Measurements from ENCODE around the gene PTPN12.
A peak's percentile ranks its signal among the peaks of the same experiment; 100 is the strongest.
"Not testable (repeated sequence)": the region's sequence is repeated elsewhere in the genome, so short reads cannot be mapped to it uniquely, and the experiment has no call there.

PTPN12 gene

DNA sequence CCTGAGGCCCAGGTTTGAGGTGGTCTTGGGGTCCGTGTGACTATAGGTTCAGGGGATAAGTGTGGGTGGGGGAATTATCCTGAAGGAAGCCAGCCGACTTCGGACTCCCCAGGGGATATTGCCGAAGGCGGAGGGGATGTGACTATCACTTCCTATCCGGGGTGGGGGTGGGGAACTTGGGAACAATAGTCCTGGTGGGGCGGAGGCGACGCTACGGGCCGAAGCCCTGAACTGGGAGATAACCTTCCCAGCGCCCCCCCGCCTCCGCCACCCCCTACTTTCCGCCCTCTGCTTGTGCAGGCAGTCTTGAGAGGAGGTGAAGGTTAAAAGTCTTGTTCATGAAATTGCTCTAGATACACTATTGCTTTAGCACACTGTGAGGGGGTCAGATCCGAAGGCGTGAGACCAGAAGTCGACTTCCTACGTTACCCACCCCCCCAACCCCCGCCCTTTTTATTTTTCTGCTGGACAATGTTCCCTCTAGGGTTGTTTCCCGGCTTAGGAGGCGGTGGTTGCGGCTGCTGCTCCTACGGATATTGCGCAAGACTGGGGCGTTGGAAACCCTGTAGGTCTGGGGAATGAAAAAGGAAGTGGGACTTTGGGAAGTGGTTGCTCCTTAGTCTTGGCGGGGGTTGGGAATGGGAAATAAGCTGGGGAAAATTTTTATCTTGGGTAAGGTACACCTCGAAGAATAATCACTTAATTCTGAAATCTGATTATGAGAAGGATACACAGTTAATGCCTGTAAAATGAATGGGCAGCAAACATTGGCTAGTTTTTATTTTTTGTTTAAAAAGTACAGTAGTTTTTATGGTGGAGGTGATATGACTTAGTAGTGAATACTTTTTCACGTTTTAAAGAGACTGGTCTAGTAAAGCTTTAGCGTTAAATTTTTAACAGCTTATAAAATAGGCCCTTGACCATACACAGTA, 1.5 kb downstream of the PTPN12 start:
- DNase-seq, result peak; percentile 69

DNA sequence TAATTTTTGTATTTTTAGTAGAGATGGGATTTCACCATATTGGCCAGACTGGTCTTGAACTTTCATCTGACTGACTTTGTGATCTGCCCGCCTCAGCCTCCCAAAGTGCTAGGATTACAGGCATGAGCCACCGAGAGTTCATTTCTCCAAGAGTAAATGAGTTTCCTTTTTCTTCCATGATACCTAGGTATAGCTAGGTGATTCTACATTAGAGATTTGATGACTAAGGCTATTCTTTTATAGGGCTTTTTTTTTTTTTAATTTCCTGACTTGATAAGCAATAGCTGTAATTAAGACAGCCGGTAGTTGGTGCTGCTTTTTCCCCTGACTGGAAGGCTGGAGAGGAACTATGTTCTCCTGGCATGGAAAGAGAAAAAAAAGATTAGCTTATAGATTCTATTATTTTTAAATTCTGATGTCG, 3.3 kb downstream of the PTPN12 start:
- DNase-seq, result no peak

DNA sequence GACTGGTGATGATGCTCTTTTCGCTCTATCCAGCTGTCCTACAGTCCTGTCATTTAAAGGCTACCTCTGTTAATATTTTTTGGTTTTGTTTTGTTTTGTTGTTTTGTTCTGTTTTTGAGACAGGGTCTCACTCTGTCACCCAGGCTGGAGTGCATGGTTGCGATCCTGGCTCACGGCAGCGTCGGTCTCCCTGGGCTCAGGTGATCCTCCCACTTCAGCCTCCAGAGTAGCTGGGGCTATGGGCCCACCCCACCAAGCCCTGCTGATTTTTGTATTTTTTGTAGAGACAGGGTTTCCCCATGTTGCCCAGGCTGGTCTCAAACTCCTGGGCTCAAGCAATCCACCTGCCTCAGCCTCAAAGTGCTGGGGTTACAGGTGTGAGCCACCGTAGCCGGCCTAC, 3.9 kb downstream of the PTPN12 start:
- DNase-seq, result not testable (repeated sequence)

DNA sequence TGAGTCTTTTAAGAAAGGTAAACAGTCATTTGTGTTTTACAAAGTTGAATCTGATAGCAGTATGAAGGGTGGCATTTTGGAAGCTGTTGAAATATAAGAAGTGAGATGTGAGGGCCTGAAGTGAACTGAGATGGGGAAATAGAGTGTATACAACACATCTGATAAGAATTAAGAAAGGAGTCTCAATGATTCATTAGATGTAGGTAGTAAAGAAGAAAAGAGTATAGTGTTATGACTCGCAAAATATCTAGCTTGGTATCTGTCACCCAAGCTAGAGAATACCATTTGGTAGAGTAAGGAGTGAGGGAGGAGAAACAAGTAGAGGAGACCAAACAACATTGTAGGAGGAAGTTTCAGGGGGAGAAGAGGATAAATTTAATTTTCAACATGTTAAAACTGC, 5.3 kb downstream of the PTPN12 start:
- DNase-seq, result no peak

DNA sequence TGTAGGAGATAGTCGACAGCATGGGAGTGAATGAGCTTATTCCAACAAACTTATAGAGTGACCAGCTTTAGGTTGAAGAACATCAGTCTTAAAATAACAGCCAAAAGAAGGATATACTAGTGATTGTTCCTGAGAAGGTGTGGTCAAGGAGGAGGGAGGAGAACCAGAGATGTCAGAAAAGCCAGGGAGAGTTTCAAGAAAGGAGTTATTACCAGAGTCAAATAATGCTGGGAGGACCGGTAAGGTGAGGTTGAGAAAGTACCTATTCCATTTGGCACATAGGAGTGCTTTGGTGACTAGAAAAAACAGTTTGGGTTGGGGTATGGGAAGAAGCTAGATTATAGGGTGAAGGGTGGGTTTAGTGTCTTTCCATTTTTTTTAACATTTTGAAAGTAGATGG, 5.8 kb downstream of the PTPN12 start:
- DNase-seq, result no peak

DNA sequence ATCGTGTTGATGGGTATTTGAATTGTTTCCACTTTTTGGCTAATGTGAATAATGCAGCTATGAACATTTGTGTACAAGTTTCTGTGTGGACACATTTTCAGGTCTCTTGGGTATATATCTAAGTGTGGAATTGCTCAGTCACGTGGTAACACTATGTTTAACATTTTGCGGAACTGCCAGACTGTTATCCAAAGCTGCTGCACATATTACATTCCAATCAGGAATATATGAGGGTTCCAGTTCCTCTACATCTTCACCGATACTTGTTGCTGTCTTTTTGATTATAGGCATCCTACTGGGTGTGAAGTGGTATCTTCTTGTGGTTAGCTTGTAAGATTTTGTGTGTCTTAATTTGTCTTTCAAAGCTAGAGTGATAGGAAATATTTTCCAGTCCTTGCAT, 6.8 kb downstream of the PTPN12 start:
- no peak for DNase-seq

DNA sequence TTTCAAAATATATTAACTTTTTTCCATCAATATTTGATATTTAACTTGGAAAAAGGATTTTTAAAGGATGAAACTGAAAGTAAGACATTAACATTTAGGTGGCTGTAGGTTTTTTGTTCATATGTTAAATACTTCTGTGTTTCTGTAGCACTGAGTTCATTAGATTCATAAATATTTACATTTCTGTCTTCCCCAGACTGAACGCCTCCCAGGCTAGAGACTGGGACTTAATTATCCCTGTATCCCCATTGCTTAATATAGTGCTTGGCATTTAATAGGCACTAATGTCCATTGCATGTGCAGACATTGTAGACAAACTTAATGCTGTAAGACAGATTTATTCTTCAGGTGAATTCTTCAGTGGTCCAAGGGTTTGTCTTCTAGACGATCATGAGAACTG, 7.4 kb downstream of the PTPN12 start:
- DNase-seq, result no peak

DNA sequence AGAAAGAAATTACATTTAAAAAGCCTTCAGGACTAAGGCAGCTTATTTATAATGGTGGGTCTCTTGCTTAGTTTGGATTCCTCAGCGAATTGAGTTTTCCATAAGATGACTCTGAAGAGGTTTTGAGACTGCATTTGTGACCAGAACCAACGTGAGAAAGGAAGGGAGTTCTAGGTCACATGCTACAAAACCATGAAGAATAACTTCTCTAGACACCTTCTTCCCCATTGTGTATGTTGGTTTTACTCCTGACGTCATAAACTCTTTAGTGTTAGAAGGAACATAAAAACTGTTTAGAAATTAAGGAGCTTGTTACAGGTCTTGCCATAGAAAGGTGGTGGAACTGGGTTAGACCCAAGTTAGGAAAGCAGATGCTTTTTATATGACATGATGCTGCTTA, 11.1 kb downstream of the PTPN12 start:
- DNase-seq, result no peak

DNA sequence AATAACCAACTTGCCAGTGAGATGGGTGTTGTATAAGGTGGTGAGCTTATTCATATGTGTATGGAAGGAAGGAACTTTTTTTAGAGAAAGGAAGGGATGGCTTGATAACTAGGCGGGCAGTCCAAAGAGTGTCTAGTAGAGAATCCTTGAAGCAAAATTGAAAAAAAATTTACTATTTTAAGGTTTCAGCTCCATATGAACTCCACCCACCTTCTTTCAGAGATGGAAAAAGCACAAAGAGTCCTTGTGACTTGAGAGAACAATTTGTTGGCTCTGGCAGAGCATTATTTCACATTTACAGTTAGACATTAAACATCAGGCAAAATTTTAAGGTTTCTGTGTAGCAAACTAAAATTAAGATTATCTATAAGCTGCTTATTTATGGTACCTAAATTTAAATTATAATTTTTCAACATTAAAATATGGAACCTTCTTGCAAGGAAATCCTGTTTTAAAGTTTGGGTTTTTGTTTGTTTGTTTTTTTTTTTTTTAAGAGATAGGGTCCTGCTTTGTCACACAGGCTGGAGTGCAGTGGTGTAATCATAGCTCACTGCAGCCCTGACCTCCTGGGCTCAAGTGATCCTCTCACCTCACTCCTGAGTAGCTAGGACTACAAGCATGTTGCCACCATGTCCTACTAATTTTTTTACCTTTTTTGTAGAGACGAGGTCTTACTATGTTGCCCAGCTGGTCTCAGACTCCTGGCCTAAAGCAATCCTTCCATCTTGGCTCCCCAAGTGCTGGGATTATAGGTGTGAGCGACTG, 12.2 kb downstream of the PTPN12 start:
- no peak for DNase-seq

DNA sequence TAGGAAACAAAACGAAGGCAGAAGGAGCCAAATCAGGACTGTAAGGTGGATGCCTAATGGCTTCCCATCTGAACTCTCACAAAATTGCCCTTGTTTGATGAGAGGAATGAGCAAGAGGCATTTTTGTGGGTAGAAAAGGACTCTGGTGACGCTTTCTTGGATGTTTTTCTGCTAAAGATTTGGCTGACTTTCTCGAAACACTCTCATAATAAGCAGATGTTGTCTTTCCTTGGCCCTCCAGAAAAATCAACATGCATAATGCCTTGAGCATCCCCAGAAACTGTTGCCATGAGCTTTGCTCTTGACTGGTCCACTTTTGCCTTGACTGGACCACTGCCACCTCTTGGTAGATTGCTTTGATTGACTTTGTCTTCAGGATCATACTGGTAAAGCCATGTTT, 13.5 kb downstream of the PTPN12 start:
- no peak for DNase-seq

DNA sequence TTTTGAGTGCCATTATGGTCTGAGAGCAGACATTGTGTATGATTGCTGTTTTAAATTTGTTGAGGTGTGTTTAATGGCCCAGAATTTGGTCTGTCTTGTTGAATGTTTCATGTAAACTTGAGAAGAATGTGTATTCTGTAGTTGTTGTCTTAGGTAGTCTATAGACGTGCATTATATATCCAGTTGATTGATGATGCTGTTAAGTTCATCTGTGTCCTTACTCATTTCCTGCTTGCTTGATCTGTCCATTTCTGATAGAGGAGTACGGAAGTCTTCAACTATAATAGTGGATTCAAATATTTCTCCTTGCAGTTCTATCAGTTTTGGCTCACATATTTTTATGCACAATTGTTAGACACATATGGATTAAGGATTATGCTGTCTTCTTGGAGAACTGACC, 16.0 kb downstream of the PTPN12 start:
- DNase-seq, result no peak

DNA sequence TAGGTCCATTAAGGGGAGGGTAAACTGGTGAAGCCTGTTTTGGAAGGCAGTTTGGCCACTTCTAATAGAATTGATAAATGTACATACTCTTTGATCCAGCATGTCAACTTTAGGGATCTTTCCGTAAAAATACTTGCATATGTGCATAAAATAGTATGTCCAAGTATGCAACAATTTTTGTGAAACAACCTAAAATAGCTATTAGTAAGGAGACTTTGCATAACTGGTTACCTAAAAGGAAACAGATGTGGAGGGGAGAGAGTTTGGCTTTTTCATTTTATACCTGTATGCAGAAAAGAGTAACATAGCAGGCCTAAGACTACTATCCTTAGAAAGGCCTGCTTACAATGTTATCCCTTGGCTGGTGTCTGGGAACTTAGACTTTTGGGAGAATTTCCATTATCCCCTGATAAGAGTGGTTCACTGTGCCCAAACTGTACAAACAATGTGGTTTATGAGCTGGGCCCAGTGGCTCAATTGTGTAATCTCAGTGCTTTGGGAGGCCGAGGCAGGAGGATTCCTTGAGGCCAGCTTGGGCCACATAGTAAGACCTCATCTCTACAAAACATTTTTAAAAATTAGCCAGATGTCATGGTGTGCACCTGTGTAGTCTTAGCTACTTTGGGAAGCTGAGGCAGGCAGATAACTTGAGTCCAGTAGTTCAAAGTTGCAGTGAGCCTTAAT, 21.3 kb downstream of the PTPN12 start:
- no peak for DNase-seq

DNA sequence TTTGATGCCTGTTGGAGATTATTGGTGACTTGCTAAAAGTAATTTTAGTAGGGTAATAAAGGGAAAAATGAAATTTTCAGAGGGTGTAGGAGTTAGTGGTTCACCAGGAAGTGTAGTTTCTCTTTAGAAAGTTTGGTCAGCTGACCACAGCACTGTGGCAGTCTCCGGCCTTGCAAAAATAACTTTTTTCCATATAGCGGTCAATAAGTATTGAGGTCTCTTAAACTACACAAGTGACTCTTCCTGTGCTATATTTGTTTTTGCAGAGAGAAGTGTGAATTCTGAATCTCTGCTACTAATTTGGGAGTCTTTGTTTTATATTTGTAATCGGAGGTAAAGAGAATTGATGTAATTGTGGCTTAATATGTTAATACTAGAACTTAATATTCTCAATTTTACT, 24.3 kb downstream of the PTPN12 start:
- no peak for DNase-seq

DNA sequence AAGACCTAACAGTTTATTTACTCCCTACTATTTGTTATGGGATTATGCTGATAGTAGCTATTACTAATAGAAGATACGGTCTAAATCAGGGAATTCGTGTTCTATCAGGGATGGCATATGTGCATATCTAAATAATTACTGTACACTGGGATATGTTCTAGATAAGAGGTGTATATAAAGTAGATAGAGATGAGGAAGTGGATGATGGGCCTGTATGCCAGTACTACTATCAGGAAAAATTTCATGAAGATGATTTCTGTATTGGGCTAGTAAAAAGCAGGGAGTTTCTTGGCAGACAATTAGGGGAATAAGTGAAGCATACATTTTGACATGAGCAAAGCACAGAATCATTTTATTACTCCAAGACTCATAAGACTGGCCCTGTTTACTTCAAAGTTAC, 26.2 kb downstream of the PTPN12 start:
- no peak for DNase-seq

DNA sequence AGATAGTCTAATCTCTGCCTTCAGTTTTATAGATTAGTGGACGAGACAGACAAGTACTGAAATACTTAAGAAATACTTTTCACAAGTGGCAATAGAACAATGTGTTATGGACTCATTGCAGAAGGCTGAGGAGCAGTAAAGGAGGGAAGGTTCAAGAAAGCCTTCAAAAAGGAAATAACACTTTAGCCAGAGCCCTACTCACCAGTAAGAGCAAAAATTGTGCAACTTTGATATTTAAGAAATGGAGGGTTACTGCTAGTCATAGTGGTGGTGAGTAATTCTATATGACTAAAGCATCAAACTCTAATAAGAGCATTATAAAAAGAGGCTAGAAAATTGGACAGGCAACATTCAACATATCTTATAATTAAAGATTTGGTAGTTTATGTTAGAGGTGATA, 28.8 kb downstream of the PTPN12 start:
- no peak for DNase-seq

DNA sequence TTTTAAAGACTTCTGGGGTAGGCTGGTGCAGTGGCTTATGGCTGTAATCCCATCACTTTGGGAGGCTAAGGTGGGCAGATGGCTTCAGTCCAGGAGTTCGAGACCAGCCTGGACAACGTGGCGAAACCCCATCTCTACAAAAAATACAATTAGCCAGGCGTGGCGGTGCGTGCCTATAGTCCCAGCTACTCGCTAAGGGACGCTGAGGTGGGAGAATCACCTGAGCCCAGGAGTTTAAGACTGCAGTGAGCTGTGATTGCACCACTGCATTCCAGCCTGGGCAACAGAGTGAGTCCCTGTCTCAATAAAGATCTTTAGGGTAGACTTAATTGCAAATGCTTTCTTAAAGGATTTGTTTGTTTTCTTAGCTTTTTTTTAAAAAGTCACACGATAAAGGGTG, 29.3 kb downstream of the PTPN12 start:
- DNase-seq, result no peak

DNA sequence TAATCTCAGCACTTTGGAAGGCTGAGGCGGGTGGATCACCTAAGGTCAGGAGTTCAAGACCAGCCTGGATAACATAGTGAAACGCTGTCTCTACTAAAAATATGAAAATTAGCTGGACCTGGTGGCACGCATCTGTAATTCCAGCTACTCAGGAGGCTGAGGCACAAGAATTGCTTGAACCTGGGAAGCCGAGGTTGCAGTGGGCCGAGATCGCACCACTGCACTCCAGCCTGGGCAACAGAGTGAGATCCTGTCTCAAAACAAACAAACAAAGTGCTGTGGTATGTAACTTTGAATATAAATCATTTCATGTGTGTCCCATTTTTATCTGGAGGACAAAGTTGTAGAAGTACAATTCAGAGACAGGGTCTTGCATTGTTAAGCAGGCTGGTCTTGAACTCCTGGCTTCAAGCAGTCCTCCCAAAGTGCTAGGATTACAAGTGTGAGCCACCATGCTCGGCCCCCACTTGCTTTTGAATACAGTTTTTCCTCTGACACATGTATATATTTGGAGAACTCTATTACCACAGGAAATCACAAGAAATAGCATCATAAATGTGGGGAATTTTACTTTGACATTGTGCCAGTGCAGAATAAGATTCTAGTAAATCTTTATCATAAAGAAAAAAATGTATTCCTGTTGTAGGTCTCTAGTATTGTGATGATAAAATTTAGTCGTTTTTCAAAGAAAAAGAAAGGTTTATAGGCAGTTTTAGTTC, 32.6 kb downstream of the PTPN12 start:
- no peak for DNase-seq

DNA sequence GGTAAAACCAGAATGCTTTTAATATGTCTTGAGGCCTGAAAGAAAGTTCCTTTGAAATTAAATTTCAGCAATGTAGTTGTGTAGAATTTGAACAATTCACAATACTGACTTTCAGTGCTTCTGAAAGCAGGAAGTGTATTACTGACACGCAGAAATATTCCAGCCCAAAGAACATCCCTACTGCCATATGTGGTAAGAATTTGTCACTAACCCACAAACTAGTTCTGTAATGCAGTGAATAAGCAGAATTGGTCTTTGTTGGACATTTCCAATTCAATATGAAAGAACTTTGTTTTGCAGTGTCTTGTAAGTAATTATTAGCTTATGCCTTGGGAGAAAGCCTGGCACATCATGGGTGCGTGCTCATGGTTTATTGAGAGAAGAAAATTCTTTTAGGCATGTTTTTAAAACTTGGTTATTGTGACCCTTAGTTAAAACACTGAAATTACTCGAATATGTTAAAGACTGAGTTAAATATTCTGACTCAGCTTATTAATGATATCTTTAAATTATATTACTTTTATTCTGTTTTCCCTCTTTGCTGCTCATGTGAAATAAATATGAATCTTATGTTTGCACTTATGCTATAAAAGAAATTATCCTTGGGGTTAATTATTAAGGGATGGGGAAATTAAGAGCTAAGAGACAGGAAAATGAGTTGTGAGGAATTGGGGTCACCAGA, 33.4 kb downstream of the PTPN12 start:
- no peak for DNase-seq

DNA sequence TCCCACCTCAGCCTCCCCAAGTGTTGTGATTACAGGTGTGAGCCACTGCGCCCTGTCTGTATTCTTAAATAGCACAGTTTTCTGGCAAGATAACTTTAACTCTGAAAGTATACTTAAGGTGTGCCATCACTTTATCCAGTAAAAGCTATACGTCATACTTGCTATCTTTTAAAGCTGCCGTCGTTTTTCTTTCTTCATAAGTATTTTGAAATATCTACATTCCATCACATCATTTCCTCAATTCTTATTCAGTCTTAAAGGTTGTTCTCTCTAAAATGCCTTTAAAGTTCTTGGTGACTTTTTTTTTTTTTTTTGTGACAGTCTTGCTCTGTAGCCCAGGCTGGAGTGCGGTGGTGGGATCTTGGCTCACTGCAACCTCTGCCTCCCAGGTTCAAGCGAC, 34.7 kb downstream of the PTPN12 start:
- DNase-seq, result no peak

DNA sequence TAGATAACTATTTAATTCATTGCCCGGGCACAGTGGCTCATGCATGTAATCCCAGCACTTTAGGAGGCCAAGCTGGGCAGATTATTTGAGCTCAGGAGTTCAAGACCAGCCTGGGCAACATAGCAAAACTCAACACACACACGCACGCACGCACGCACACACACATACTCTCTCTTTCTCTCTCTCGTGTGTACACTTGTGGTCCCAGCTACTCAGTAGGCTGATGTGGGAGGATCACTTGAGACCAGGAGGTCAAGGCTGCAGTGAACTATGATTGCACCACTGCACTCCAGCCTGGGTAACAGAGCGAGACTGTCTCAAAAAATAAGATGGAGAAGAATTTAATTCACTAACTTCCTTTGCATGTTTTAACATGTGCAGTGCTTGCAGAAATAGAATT, 38.1 kb downstream of the PTPN12 start:
- no peak for DNase-seq

DNA sequence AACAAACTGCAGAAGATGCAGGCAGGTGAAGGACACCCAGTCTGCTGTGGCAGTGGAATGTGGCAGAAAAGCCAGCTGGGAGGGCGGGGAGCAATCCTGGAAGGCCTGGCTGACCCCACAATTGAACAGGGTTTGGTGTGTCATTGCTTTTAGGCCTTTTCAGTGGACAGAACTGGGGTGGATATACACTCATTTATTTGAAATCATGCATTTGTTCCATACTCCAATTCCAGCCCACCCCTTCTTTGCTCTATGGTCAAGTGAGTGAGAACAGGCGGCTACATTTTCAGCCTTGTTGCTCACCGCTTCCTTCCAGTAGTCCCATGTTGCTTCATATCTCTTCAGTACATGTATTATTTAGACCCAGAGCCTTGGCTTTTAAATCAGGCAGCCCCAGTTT, 39.8 kb downstream of the PTPN12 start:
- no peak for DNase-seq

DNA sequence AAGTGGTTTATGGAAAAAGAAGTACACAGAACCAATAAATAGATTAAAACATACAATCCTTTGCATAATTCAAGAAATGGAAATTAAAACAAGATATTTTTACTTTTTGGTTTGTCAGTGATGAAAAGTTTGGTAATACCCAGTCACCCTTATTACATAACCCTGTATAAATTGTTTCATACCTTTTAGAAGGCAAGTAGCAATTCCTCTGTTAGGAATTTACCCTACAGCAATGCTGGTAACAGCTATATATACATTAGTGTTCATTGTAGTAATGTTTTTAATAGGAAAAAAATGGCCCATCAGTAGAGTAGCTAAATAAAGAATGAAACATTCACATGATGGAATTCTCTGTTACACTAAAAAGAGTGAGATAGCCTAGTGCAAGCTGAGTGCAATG, 42.7 kb downstream of the PTPN12 start:
- DNase-seq, result no peak

All from COR-L47 (cell line).